ENCODE measurements around the gene FAM72A. TPM values are rescaled to one million over a fixed set of nuclear protein-coding genes. Genes with fewer than 3 reads are reported as not detected.
"Not testable (repeated sequence)": the region's sequence is repeated elsewhere in the genome, so short reads cannot be mapped to it uniquely, and the experiment has no call there.

FAM72A gene
- polyA plus RNA-seq, 1 of the 3 experiments (the other 2 are of a cell fraction), result 8.1 TPM

DNA sequence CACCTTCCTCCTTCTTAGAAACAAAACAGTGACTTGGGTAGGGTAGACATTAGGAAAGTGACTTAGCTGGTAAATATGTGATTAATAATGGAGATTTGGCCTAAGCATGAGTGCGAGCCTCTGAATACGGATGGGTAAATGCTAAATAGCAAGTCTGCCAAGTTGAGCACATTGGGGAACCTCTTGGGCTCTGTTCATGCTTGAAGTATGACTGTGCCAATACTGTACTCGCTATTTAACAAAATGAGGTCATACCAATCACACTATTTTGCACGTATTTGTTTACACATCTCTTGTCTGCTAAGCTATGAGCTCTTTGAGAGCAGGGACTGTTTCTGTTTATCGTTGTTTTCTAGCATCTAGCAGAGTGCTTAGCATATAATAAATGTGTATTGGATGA is 24.2 kb upstream of the FAM72A start:
- POLR2A ChIA-PET; H3K9me2 ChIP-seq; H3K4me2 ChIP-seq; H4K20me1 ChIP-seq (ENCODE audit: insufficient read depth); H3F3A ChIP-seq (replicated peaks; ENCODE audit: insufficient read depth); H3K4me3 ChIP-seq (ENCODE audit: low read depth in 2 of 2, low read length in 1 of 2); H3K36me3 ChIP-seq (replicated peaks in 1 of 2; ENCODE audit: control insufficient read depth in 1 of 2, insufficient read depth in 2 of 2, low read length in 1 of 2); H3K27ac ChIP-seq (ENCODE audit: low read depth in 2 of 2, low read length in 1 of 2); H3K9ac ChIP-seq; H3K27me3 ChIP-seq (ENCODE audit: insufficient read depth); H3K79me2 ChIP-seq (ENCODE audit: insufficient read depth); H3K4me1 ChIP-seq (ENCODE audit: control insufficient read depth in 1 of 2, insufficient read depth in 2 of 2, low read depth in 1 of 2, low read length in 1 of 2); H3K9me3 ChIP-seq; DNase-seq; H2AFZ ChIP-seq (ENCODE audit: low read depth); CTCF ChIA-PET: not testable (repeated sequence)
- 88% methylated on average over 3 of the region's 5 CpGs for WGBS (ENCODE audit: low lambda C conversion rate)

DNA sequence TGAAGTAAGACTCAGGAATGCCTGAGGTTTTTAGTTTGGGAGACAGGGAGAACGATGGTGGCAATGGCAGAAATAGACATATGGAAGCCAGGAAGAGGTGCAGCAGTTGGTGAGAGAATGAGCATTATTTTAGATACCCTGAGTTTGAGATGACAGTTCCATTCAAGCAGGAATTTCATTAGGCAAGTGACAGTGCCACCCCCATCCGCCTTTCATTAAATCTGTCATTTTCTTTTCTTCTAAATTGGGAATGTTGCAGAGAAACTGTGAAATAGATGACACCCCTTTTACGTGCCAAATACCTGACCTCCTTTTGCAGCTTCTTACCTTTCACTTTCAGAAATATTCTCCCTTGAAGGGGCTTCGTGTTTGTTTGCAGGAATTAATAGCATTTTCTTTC is 22.7 kb upstream of the FAM72A start:
- H3K9me2 ChIP-seq; H3K9me3 ChIP-seq; POLR2A ChIA-PET; H2AFZ ChIP-seq (ENCODE audit: low read depth); H4K20me1 ChIP-seq (ENCODE audit: insufficient read depth); H3K36me3 ChIP-seq (replicated peaks in 1 of 2; ENCODE audit: control insufficient read depth in 1 of 2, insufficient read depth in 2 of 2, low read length in 1 of 2); H3K4me2 ChIP-seq; H3F3A ChIP-seq (replicated peaks; ENCODE audit: insufficient read depth); H3K27ac ChIP-seq (ENCODE audit: low read depth in 2 of 2, low read length in 1 of 2); H3K4me3 ChIP-seq (ENCODE audit: low read depth in 2 of 2, low read length in 1 of 2); CTCF ChIA-PET; H3K4me1 ChIP-seq (ENCODE audit: control insufficient read depth in 1 of 2, insufficient read depth in 2 of 2, low read depth in 1 of 2, low read length in 1 of 2); DNase-seq; H3K9ac ChIP-seq; H3K27me3 ChIP-seq (ENCODE audit: insufficient read depth): not testable (repeated sequence)
- WGBS (ENCODE audit: low lambda C conversion rate), result 96% methylated on average over 3 of the region's 4 CpGs
- peaks cover 10% of the 10 kb centered on the region for H3K79me2 ChIP-seq (ENCODE audit: insufficient read depth)

DNA sequence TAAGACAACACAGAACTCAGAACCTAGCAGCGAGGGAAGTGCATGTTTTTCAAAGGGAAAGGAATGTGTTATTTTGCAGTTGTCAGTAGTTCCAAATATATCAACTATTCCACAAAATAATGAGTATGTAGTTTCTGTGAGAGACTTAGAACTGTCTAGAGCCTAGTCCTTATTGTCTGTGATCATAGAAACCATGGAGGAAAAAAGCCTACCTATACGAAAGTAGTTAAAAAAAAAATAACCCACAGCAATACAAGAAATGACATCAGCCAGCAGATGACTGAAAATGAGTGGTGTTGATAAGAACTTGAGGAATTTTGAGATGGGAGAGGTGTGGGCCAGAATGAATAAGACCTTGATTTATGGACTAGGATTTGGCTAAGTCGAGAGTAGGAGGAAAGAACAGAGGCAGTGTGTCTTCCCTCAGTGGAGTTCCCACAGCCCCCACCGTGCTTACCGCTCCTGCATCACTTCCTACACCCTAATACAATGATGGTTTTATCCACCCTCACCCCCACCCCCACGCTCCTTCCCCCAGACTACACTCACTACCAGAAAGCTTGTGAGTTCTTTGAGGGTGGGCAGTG is 21.6 kb upstream of the FAM72A start:
- H3K4me3 ChIP-seq (ENCODE audit: low read depth in 2 of 2, low read length in 1 of 2); H3K36me3 ChIP-seq (replicated peaks in 1 of 2; ENCODE audit: control insufficient read depth in 1 of 2, insufficient read depth in 2 of 2, low read length in 1 of 2); H2AFZ ChIP-seq (ENCODE audit: low read depth); CTCF ChIA-PET; H3K27ac ChIP-seq (ENCODE audit: low read depth in 2 of 2, low read length in 1 of 2); H3K9me3 ChIP-seq; H3K27me3 ChIP-seq (ENCODE audit: insufficient read depth); H3K4me2 ChIP-seq; H3K9me2 ChIP-seq; H3K4me1 ChIP-seq (ENCODE audit: control insufficient read depth in 1 of 2, insufficient read depth in 2 of 2, low read depth in 1 of 2, low read length in 1 of 2); H4K20me1 ChIP-seq (ENCODE audit: insufficient read depth); DNase-seq; H3F3A ChIP-seq (replicated peaks; ENCODE audit: insufficient read depth); POLR2A ChIA-PET; H3K9ac ChIP-seq: not testable (repeated sequence)
- WGBS (ENCODE audit: low lambda C conversion rate), result 78% methylated on average over 2 of the region's 6 CpGs
- peaks cover 10% of the 10 kb centered on the region; the same call in 1 of the 2 replicates for H3K79me2 ChIP-seq (ENCODE audit: insufficient read depth)

DNA sequence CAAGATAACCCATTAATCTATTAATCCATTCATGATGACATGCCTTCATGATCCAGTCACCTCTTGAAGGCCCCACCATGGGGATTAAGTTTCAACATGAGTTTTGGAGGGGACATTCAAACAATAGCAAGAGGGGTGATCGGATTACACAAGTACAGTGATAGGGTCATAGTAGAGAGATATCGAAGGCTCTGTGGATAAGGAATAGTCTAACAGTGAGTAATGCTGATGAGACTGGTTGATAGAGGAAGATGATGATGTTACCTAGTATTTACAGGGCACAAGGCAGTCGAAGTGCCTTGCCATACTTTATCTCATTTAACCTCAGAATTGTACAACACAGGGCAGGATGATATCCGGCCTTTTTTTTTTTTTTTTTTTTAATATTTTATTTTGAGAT is 18.9 kb upstream of the FAM72A start:
- WGBS (ENCODE audit: low lambda C conversion rate), result no CpG with 5 or more reads among the region's 4 CpGs
- H3K27ac ChIP-seq (ENCODE audit: low read depth in 2 of 2, low read length in 1 of 2); DNase-seq; H3K9me3 ChIP-seq; H3K27me3 ChIP-seq (ENCODE audit: insufficient read depth); CTCF ChIA-PET; H4K20me1 ChIP-seq (ENCODE audit: insufficient read depth); H2AFZ ChIP-seq (ENCODE audit: low read depth); H3K4me1 ChIP-seq (ENCODE audit: control insufficient read depth in 1 of 2, insufficient read depth in 2 of 2, low read depth in 1 of 2, low read length in 1 of 2); H3K9me2 ChIP-seq; H3K36me3 ChIP-seq (replicated peaks in 1 of 2; ENCODE audit: control insufficient read depth in 1 of 2, insufficient read depth in 2 of 2, low read length in 1 of 2); POLR2A ChIA-PET; H3K9ac ChIP-seq; H3K4me3 ChIP-seq (ENCODE audit: low read depth in 2 of 2, low read length in 1 of 2); H3F3A ChIP-seq (replicated peaks; ENCODE audit: insufficient read depth); H3K4me2 ChIP-seq: not testable (repeated sequence)
- H3K79me2 ChIP-seq (ENCODE audit: insufficient read depth), result peaks cover 10% of the 10 kb centered on the region; the same call in 1 of the 2 replicates

DNA sequence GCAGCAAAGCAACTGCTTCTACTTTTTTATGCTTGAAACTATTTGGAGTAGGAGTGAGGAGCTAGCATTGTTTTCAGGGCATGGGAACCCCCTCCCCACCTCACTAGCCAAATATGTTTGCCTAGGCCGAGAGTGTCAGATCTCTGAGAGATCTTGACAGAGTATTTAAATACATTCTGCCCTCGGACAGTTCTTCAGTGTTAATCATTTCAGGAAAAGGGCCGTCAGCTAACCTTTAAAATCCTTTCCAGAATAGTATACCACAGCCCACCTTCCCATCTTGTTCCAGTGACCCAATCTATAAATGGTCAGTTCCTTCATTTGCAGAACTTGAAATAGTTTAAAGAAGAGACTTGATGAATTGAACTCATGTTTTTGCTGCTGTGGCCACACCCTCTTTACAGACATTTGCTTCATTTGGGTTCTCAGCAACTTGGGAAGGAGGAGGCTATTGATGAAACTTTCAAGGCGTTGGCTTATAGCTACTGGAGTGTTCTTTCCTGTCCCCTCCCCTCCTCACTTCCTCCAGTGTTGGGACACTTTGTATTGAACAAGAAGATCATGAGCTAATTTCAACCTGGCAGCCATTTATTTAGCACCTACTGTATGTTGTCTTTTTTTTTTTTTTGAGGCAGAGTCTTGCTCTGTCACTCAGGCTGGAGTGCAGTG is 17.8 kb upstream of the FAM72A start:
- Histone ChIP-seq H3K4me2 (0 out of 2 replicates have a peak overlapping the region, but pooled peaks have one; percentile 24), H3K79me2 (ENCODE audit: insufficient read depth) (peaks cover 10% of the 10 kb centered on the region; the same call in 1 of the 2 replicates)
- POLR2A ChIA-PET; H3K9me3 ChIP-seq; H2AFZ ChIP-seq (ENCODE audit: low read depth); H3F3A ChIP-seq (replicated peaks; ENCODE audit: insufficient read depth); H3K4me1 ChIP-seq (ENCODE audit: control insufficient read depth in 1 of 2, insufficient read depth in 2 of 2, low read depth in 1 of 2, low read length in 1 of 2); H3K9me2 ChIP-seq; H4K20me1 ChIP-seq (ENCODE audit: insufficient read depth); H3K27ac ChIP-seq (ENCODE audit: low read depth in 2 of 2, low read length in 1 of 2); H3K4me3 ChIP-seq (ENCODE audit: low read depth in 2 of 2, low read length in 1 of 2); DNase-seq; H3K36me3 ChIP-seq (replicated peaks in 1 of 2; ENCODE audit: control insufficient read depth in 1 of 2, insufficient read depth in 2 of 2, low read length in 1 of 2); CTCF ChIA-PET; H3K9ac ChIP-seq; H3K27me3 ChIP-seq (ENCODE audit: insufficient read depth): not testable (repeated sequence)
- 87% methylated on average over 4 of the region's 4 CpGs for WGBS (ENCODE audit: low lambda C conversion rate)

DNA sequence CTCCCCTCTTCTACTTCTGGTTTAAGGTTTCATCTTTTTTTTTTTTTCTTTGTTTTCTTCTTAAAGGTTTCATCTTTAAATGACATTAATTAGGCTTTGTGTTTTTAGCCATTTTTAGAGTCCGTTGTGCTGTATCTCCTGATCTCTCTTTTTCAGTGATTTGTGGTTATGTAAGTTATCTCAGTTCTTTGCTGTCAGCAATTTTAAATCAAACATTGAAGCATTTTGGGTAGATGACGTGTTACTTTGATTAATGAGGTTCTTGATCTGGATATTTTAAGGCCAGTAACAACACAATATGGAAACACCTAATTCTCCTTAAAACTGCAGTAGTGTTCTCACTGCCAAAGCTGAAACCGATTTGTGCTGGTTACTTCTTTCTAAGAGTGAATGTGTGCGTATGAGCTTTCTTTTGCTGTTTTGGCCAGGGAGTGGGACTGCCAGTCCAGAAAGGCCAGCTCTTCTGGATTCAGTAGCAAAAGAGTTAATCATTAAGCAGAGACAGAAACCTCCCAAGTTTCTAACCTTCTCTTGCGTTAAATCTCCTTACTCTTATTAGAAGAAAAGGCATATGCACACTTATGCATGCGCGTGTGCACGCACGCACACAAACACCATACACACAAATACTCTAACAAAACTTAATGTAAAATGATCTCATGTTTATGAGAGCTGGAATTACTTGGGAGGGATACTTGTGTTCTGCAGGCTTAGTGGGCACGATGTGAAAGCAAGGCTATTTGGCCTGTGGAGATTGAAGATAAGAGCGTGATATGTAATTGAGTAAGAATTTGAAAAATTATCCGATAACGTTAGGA is 17.1 kb upstream of the FAM72A start:
- H3K27ac ChIP-seq (ENCODE audit: low read depth in 2 of 2, low read length in 1 of 2); H3K4me3 ChIP-seq (ENCODE audit: low read depth in 2 of 2, low read length in 1 of 2); CTCF ChIA-PET; DNase-seq; H2AFZ ChIP-seq (ENCODE audit: low read depth); H3K4me1 ChIP-seq (ENCODE audit: control insufficient read depth in 1 of 2, insufficient read depth in 2 of 2, low read depth in 1 of 2, low read length in 1 of 2); H3K9me3 ChIP-seq; H3F3A ChIP-seq (replicated peaks; ENCODE audit: insufficient read depth); H4K20me1 ChIP-seq (ENCODE audit: insufficient read depth); H3K27me3 ChIP-seq (ENCODE audit: insufficient read depth); POLR2A ChIA-PET; H3K36me3 ChIP-seq (replicated peaks in 1 of 2; ENCODE audit: control insufficient read depth in 1 of 2, insufficient read depth in 2 of 2, low read length in 1 of 2); H3K9ac ChIP-seq; H3K9me2 ChIP-seq: not testable (repeated sequence)
- peaks cover 10% of the 10 kb centered on the region; the same call in 1 of the 2 replicates for H3K79me2 ChIP-seq (ENCODE audit: insufficient read depth)
- 0 out of 2 replicates have a peak overlapping the region, but pooled peaks have one; percentile 24 for H3K4me2 ChIP-seq
- WGBS (ENCODE audit: low lambda C conversion rate), result 37% methylated on average over 4 of the region's 13 CpGs
